Osteocyte (in vitro differentiated cells): ENCODE measurements around the gene AURKAIP1. TPM values are rescaled to one million over a fixed set of nuclear protein-coding genes. Genes with fewer than 3 reads are reported as not detected.
"Not testable (repeated sequence)": the region's sequence is repeated elsewhere in the genome, so short reads cannot be mapped to it uniquely, and the experiment has no call there.

ENCODE experiments used
- DNase-seq: peaks from one replicate; pipeline ENCODE4 v3.0.0; 2021; ENCODE audit warnings: mixed read lengths; ENCODE audit not compliant: unreplicated experiment; ENCODE audit errors: extremely low spot score
- H3K27ac Mint-ChIP-seq: one replicate; pipeline ENCODE4 v1.8.0; 2021; ENCODE audit warnings: mild to moderate bottlenecking, mixed read lengths; ENCODE audit not compliant: unreplicated experiment
- H3K27me3 Mint-ChIP-seq: one replicate; pipeline ENCODE4 v1.8.0; 2021; ENCODE audit warnings: mixed read lengths; ENCODE audit not compliant: unreplicated experiment
- H3K36me3 Mint-ChIP-seq: one replicate; pipeline ENCODE4 v1.8.0; 2021; ENCODE audit warnings: mixed read lengths; ENCODE audit not compliant: unreplicated experiment
- H3K4me1 Mint-ChIP-seq: one replicate; pipeline ENCODE4 v1.8.0; 2021; ENCODE audit warnings: mixed read lengths; ENCODE audit not compliant: unreplicated experiment
- H3K4me3 Mint-ChIP-seq: one replicate; pipeline ENCODE4 v1.8.0; 2021; ENCODE audit warnings: mild to moderate bottlenecking, moderate library complexity, mixed read lengths; ENCODE audit not compliant: unreplicated experiment
- H3K9me3 Mint-ChIP-seq: one replicate; pipeline ENCODE4 v1.8.0; 2021; ENCODE audit warnings: mixed read lengths; ENCODE audit not compliant: unreplicated experiment
- total RNA-seq: library from RNA; stranded (reverse); gene quantifications from 2 replicates; pipeline ENCODE4 v1.2.1, GENCODE V29; 2021
- TF ChIP-seq, protein P1 (sequence below): fragments of 200-600 bp; sonication (generic); IDR thresholded peaks from 2 replicates; pipeline ENCODE4 v1.5.0; 2021; ENCODE audit warnings: antibody characterized with exemption, mild to moderate bottlenecking, moderate library complexity

The AURKAIP1 gene
- total RNA-seq, 1 donor from 2014 or later: 116 TPM

- H3K27ac Mint-ChIP-seq: no peak overlapping the region
- H3K9me3 Mint-ChIP-seq: no peaks in the 10 kb centered on the region
- TF ChIP-seq, protein P1, sequence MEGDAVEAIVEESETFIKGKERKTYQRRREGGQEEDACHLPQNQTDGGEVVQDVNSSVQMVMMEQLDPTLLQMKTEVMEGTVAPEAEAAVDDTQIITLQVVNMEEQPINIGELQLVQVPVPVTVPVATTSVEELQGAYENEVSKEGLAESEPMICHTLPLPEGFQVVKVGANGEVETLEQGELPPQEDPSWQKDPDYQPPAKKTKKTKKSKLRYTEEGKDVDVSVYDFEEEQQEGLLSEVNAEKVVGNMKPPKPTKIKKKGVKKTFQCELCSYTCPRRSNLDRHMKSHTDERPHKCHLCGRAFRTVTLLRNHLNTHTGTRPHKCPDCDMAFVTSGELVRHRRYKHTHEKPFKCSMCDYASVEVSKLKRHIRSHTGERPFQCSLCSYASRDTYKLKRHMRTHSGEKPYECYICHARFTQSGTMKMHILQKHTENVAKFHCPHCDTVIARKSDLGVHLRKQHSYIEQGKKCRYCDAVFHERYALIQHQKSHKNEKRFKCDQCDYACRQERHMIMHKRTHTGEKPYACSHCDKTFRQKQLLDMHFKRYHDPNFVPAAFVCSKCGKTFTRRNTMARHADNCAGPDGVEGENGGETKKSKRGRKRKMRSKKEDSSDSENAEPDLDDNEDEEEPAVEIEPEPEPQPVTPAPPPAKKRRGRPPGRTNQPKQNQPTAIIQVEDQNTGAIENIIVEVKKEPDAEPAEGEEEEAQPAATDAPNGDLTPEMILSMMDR: no peak
- H3K4me3 Mint-ChIP-seq: no peak overlapping the region
- DNase-seq: no peak
- H3K27me3 Mint-ChIP-seq: no peaks in the 10 kb centered on the region
- no peaks in the 10 kb centered on the region for H3K4me1 Mint-ChIP-seq
- no peaks in the 10 kb centered on the region for H3K36me3 Mint-ChIP-seq
These were observed 43.7 kb upstream of the AURKAIP1 start for GRCh38 chr1:1418464-1419362.

DNA sequence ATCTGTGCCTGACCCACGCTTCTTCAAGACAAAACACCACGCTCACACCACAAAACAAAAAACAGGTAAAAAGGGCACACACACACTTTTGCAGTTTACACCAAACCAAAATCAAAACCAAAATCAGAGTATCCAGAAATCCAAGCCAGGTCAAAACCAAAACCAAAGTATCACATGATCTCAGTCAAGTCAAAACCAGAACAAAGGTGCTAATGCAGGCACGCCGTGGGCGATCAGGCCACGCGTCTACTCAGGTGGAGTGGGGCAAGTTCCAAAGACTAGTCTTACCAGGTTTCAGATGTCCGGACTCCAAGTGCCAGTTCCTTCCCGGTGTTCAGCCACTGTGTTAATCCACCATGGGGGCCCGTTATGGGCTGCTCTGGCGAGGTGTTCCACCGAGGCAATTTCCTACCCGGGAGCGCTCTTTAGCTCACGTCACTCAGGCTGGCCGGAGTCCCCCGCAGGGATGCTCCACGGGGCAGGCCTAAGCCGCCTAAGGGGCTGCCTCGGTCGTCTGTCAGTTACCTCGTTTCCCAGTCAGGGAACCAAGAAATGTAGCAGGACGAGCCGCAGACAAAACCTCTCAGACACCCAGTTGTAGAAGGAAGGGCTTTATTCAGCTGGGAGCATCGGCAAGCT lies 42.9 kb upstream of the AURKAIP1 start:
- not testable (repeated sequence) for H3K9me3 Mint-ChIP-seq, H3K4me1 Mint-ChIP-seq, H3K27ac Mint-ChIP-seq, H3K4me3 Mint-ChIP-seq, H3K27me3 Mint-ChIP-seq, H3K36me3 Mint-ChIP-seq, DNase-seq

DNA sequence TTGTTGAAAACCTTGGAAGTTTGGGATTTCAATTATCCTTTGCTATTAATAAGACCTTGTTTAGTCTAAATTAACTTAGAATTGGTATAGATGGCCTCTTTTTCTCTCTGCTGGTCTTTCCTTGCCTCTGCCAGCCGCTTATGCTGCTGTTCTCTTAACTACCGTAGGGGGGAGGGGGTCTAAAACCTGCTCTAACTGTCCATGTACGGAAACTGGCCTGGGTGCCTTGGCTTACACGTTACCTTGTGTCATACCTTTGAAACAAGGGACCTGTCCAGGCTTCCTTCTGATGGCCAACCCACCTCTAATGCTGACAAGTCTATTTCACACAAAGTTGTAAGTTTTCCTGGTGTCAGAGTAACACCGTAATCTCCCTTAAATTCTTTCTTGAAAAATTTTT lies 42.4 kb upstream of the AURKAIP1 start:
- H3K9me3 Mint-ChIP-seq, DNase-seq, H3K4me1 Mint-ChIP-seq, H3K27me3 Mint-ChIP-seq, H3K27ac Mint-ChIP-seq, H3K36me3 Mint-ChIP-seq, H3K4me3 Mint-ChIP-seq: not testable (repeated sequence)

GRCh38 chr1:1415751-1416150 lies 40.7 kb upstream of the AURKAIP1 start:
- TF ChIP-seq, protein P1: no peak
- no peak overlapping the region for H3K27ac Mint-ChIP-seq
- H3K4me3 Mint-ChIP-seq: no peak overlapping the region
- peaks cover 7% of the 10 kb centered on the region for H3K9me3 Mint-ChIP-seq
- H3K36me3 Mint-ChIP-seq: no peaks in the 10 kb centered on the region
- DNase-seq: no peak
- H3K27me3 Mint-ChIP-seq: no peaks in the 10 kb centered on the region
- no peaks in the 10 kb centered on the region for H3K4me1 Mint-ChIP-seq

DNA sequence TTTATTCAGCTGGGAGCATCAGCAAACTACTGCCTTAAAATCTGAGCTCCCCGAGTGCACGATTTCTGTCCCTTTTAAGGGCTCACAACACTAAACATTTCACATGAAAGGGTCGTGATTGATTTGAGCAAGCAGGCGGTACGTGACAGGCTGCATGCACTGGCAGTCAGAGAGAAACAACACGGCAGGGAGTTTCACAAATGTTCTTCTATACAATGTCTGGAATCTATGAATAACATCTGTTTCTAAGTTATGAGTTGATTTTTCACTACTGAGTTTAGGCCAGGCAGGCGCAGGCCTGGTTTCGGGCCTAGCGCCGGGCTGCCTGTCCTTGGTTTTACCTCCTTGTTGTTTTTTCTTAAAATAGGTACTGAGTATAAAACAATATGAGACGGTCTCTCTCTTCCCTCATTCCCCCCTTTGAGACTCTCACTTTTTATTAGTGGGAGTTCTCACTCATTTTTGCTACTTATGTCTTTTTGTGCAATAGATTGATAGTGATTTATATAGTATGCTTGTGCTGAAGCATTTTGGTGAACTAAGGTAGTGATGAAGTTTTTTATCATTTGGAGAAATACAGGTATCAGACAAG lies 37.4 kb upstream of the AURKAIP1 start:
- not testable (repeated sequence) for DNase-seq, H3K9me3 Mint-ChIP-seq, H3K36me3 Mint-ChIP-seq, H3K27ac Mint-ChIP-seq, H3K27me3 Mint-ChIP-seq, H3K4me3 Mint-ChIP-seq
- peaks cover 15% of the 10 kb centered on the region for H3K4me1 Mint-ChIP-seq

DNA sequence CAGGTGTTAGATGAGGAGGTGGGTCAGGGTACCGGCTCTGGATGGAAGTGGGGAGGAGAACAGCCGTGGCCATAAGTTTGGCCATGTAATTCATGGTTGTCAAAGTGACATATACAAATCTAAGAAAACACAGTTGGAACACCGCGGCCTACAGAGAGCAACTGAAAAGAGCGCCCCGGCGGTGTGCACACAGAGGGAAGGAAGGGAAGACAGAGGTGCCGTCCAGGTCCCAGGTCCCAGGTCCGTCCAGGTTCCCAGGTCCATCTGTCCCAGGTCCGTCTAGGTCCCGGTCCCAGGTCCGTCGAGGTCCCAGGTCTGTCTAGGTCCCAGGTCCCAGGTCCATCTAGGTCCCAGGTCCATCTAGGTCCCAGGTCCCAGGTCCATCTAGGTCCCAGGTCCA lies 36.6 kb upstream of the AURKAIP1 start:
- no peaks in the 10 kb centered on the region for H3K36me3 Mint-ChIP-seq
- H3K27me3 Mint-ChIP-seq: no peaks in the 10 kb centered on the region
- peaks cover 18% of the 10 kb centered on the region for H3K4me1 Mint-ChIP-seq
- TF ChIP-seq, protein P1: no peak
- peaks cover 7% of the 10 kb centered on the region for H3K9me3 Mint-ChIP-seq
- no peak overlapping the region for H3K4me3 Mint-ChIP-seq
- no peak overlapping the region for H3K27ac Mint-ChIP-seq
- DNase-seq: no peak

GRCh38 chr1:1410238-1410637 lies 35.2 kb upstream of the AURKAIP1 start:
- H3K27me3 Mint-ChIP-seq, H3K36me3 Mint-ChIP-seq, H3K27ac Mint-ChIP-seq, H3K9me3 Mint-ChIP-seq, H3K4me3 Mint-ChIP-seq, DNase-seq: not testable (repeated sequence)
- peaks cover 24% of the 10 kb centered on the region for H3K4me1 Mint-ChIP-seq
